Mucosa of descending colon (tissue), 3 donors: ENCODE measurements around the gene PARP3. TPM values are rescaled to one million over a fixed set of nuclear protein-coding genes. Genes with fewer than 3 reads are reported as not detected.

Source experiments
- ATAC-seq: fragments of 200-7000 bp; cut with Tn5 transposase; one replicate; pipeline ENCODE4 v1.9.1; 2020; ENCODE audit warnings: mild to moderate bottlenecking, moderate library complexity
- DNase-seq, 3 donors: peaks; one replicate each; pipeline ENCODE4 v3.0.0-alpha.2; 2020
- H3K36me3 ChIP-seq: fragments of 200-600 bp; one replicate; pipeline ENCODE4 v1.8.0; 2021; ENCODE audit warnings: low read depth, mild to moderate bottlenecking
- H3K4me1 ChIP-seq: fragments of 200-600 bp; one replicate; pipeline ENCODE4 v1.8.0; 2021; ENCODE audit warnings: low read depth, mild to moderate bottlenecking
- H3K4me3 ChIP-seq: fragments of 200-600 bp; one replicate; pipeline ENCODE4 v1.8.0; 2021; ENCODE audit warnings: mild to moderate bottlenecking
- H3K9me3 ChIP-seq: fragments of 200-600 bp; one replicate; pipeline ENCODE4 v1.8.0; 2021; ENCODE audit warnings: mild to moderate bottlenecking
- CTCF ChIP-seq: fragments of 200-600 bp; IDR thresholded peaks from one replicate; pipeline ENCODE4 v1.8.0; 2022; ENCODE audit warnings: antibody characterized with exemption, mild to moderate bottlenecking
- intact Hi-C, 2 donors: fragments of 100-400 bp; cut with DNase I in 1 of 2; cut with micrococcal nuclease in 1 of 2; formaldehyde crosslinking; loops; one replicate each; pipeline versions ENCODE4 v1.11.0 to v1.11.1; 2022; cut with DNase I, micrococcal nuclease
- total RNA-seq, 3 donors: library from RNA; stranded (reverse); fragmentation: NEBNext Ultra II Directional in 2 of 3; extraction: Animal tissue kit (Norgen Biotek cat#: 25700) in 2 of 3; gene quantifications; one replicate each; pipeline versions ENCODE4 v1.2.1 to v1.2.4, GENCODE V29; 2021 to 2023
- donor health status: DM: no; HTN: no; CAD: no; lungs with moderate emphysema.
- donor health status: DM: no; HTN: no; CAD: no.
- donor health status: DM: no; HTN: yes; CAD: no.

PARP3 gene
- total RNA-seq, 3 donors from 2014 or later: 27.0 to 34.0 (median 29.2) TPM

- Histone ChIP-seq H3K4me3 (no peak overlapping the region), H3K9me3 (no peaks in the 10 kb centered on the region), H3K36me3 (no peaks in the 10 kb centered on the region), H3K4me1 (peaks cover 7% of the 10 kb centered on the region)
- DNase-seq (no peak), ATAC-seq (no peak)
- TF ChIP-seq CTCF: no peak
- intact Hi-C loops: no loop called here
Measured at GRCh38 chr3:51954105-51954504, 11.9 kb downstream of the PARP3 start.

GRCh38 chr3:51954713-51955112 lies 12.6 kb downstream of the PARP3 start:
- no peak for TF ChIP-seq CTCF
- H3K9me3 ChIP-seq: no peaks in the 10 kb centered on the region

GRCh38 chr3:51955175-51955892 lies 13.2 kb downstream of the PARP3 start, which contains the start of gene GPR62:
Gene GPR62, plus strand, starts transcription at chr3:51955381. Its CDS starts 272 bp downstream, at chr3:51955653.
- Histone ChIP-seq H3K4me3 (no peak within 1 kb of the TSS), H3K4me1 (peaks cover 7% of the 10 kb centered on the region), H3K36me3 (no peaks in the 10 kb centered on the region), H3K9me3 (no peaks in the 10 kb centered on the region)
- DNase-seq (peak in 2 of 3 donors; percentile 28 to 42), ATAC-seq (no peak)
- intact Hi-C loops: no loop called here
- no peak for TF ChIP-seq CTCF

More at GRCh38 chr3:51954713-51955112, 12.6 kb downstream of the PARP3 start:
- DNase-seq (no peak), ATAC-seq (no peak)
- Histone ChIP-seq H3K4me1 (peaks cover 7% of the 10 kb centered on the region), H3K36me3 (no peaks in the 10 kb centered on the region), H3K4me3 (no peak overlapping the region)
- intact Hi-C loops: no loop called here

- ATAC-seq (peak; percentile 77), DNase-seq (peak in 2 of 3 donors; percentile 56 to 64)
- TF ChIP-seq CTCF: peak; percentile 17
- H3K4me1 ChIP-seq: peaks cover 7% of the 10 kb centered on the region
- no peaks in the 10 kb centered on the region for H3K36me3 ChIP-seq
- no peak overlapping the region for H3K4me3 ChIP-seq
- intact Hi-C loops: no loop called here
- no peaks in the 10 kb centered on the region for H3K9me3 ChIP-seq
Measured at GRCh38 chr3:51955893-51956770, 14.0 kb downstream of the PARP3 start.

- Histone ChIP-seq H3K4me3 (no peak overlapping the region), H3K36me3 (no peaks in the 10 kb centered on the region), H3K9me3 (no peaks in the 10 kb centered on the region), H3K4me1 (peaks cover 7% of the 10 kb centered on the region)
- DNase-seq (peak in 2 of 3 donors; percentile 17 to 41), ATAC-seq (no peak)
- intact Hi-C loops: no loop called here
- TF ChIP-seq CTCF: no peak
Measured at GRCh38 chr3:51957520-51958205, 15.5 kb downstream of the PARP3 start.
